ENCODE measurements around the gene CNTLN. TPM values are rescaled to one million over a fixed set of nuclear protein-coding genes. Genes with fewer than 3 reads are reported as not detected.

The CNTLN gene
- polyA plus RNA-seq, 2 of the 4 experiments (the other 2 are of a cell fraction) = 8.5 to 11.9 TPM

GRCh38 chr9:17536027-17536426, 401.2 kb downstream of the CNTLN start:
- WGBS (ENCODE audit: missing lambda C conversion rate) = 42% methylated on average over 7 of the region's 7 CpGs
- FAIRE-seq (no peak), ATAC-seq (no peak), DNase-seq (ENCODE audit: low read depth in 1 of 2, low spot score in 1 of 2) (no peak)
- ChIA-PET POLR2A (no interaction called here), CTCF (no interaction called here)
- no peak for TF ChIP-seq ESRRA (IDR thresholded peaks at IDR 0.05; ENCODE audit: borderline replicate concordance, low read length)
- no peak for TF ChIP-seq JUNB (IDR thresholded peaks at IDR 0.05)
- no peak for TF ChIP-seq EHMT2 (IDR thresholded peaks at IDR 0.05; ENCODE audit: low read depth)
- no peak for TF ChIP-seq POLR2A (IDR thresholded peaks at IDR 0.05; ENCODE audit: low read length)
- no peak for TF ChIP-seq RCOR1 (IDR thresholded peaks at IDR 0.05; ENCODE audit: low read depth, low read length)
- no peak for TF ChIP-seq NPAS2 (CRISPR knock-in tag; IDR thresholded peaks at IDR 0.05; ENCODE audit: borderline replicate concordance)
- TF ChIP-seq, protein P1, sequence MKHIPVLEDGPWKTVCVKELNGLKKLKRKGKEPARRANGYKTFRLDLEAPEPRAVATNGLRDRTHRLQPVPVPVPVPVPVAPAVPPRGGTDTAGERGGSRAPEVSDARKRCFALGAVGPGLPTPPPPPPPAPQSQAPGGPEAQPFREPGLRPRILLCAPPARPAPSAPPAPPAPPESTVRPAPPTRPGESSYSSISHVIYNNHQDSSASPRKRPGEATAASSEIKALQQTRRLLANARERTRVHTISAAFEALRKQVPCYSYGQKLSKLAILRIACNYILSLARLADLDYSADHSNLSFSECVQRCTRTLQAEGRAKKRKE (CRISPR knock-in tag; IDR thresholded peaks at IDR 0.05; ENCODE audit: low read depth) = no peak
- no peak for TF ChIP-seq MYC (IDR thresholded peaks at IDR 0.05; ENCODE audit: borderline replicate concordance, low read length)
- TF ChIP-seq ZNF302 (CRISPR knock-in tag; IDR thresholded peaks at IDR 0.05) = no peak
- TF ChIP-seq MAFK (IDR thresholded peaks at IDR 0.05; ENCODE audit: partially characterized antibody) = no peak
- TF ChIP-seq, protein P2, sequence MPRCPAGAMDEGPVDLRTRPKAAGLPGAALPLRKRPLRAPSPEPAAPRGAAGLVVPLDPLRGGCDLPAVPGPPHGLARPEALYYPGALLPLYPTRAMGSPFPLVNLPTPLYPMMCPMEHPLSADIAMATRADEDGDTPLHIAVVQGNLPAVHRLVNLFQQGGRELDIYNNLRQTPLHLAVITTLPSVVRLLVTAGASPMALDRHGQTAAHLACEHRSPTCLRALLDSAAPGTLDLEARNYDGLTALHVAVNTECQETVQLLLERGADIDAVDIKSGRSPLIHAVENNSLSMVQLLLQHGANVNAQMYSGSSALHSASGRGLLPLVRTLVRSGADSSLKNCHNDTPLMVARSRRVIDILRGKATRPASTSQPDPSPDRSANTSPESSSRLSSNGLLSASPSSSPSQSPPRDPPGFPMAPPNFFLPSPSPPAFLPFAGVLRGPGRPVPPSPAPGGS (IDR thresholded peaks at IDR 0.05) = no peak
- TF ChIP-seq USF2 (IDR thresholded peaks at IDR 0.05) = no peak
- TF ChIP-seq NFE2L2 (conservative IDR thresholded peaks at IDR 0.05; ENCODE audit: low read length) = no peak
- TF ChIP-seq, protein P3, sequence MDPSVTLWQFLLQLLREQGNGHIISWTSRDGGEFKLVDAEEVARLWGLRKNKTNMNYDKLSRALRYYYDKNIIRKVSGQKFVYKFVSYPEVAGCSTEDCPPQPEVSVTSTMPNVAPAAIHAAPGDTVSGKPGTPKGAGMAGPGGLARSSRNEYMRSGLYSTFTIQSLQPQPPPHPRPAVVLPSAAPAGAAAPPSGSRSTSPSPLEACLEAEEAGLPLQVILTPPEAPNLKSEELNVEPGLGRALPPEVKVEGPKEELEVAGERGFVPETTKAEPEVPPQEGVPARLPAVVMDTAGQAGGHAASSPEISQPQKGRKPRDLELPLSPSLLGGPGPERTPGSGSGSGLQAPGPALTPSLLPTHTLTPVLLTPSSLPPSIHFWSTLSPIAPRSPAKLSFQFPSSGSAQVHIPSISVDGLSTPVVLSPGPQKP (IDR thresholded peaks at IDR 0.05; ENCODE audit: low read depth, low read length) = no peak
- TF ChIP-seq POLR2AphosphoS2 (conservative IDR thresholded peaks at IDR 0.05; ENCODE audit: low read length) = no peak
- TF ChIP-seq REST (IDR thresholded peaks at IDR 0.05) = no peak
- TF ChIP-seq KDM5A (IDR thresholded peaks at IDR 0.05) = no peak
- no peak for TF ChIP-seq RARB (CRISPR knock-in tag; IDR thresholded peaks at IDR 0.05)
- TF ChIP-seq MAZ (IDR thresholded peaks at IDR 0.05; ENCODE audit: borderline replicate concordance, low read depth, low read length) = no peak
- Histone ChIP-seq H3K4me2 (no peak overlapping the region), H3K9me3 (no peaks in the 10 kb centered on the region), H3K4me3 (no peak overlapping the region), H3K4me1 (no peaks in the 10 kb centered on the region), H3K27ac (no peak overlapping the region)

DNA sequence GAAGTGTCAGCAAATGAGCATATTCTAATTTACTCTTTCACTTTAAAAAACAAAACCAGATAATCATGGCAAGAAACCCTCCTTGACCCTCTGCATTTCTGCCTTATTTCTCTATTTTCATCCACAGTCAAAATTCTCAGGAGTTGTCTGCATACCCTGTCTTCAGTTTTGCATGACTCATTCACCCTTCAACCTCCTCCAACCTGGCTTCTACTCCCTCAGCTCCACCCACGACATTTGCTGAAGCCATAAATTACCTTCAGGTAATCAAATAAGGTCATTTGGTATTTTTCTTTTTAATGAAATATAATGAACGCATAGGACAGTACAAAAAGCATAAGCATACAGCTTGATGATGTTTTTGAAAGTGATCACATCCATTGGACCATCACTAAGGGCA, 416.2 kb downstream of the CNTLN start:
- Histone ChIP-seq H3K27ac (no peak overlapping the region), H3K9me3 (no peaks in the 10 kb centered on the region), H3K4me3 (no peak overlapping the region), H3K4me2 (no peak overlapping the region), H3K4me1 (no peaks in the 10 kb centered on the region)
- DNase-seq (ENCODE audit: low read depth in 1 of 2, low spot score in 1 of 2) (no peak), FAIRE-seq (no peak), ATAC-seq (no peak)
- CTCF ChIA-PET = no interaction called here
- TF ChIP-seq CTCF (IDR thresholded peaks at IDR 0.05) = no peak
- TF ChIP-seq FOSB (CRISPR knock-in tag; IDR thresholded peaks at IDR 0.05) = no peak
- no peak for TF ChIP-seq RARB (CRISPR knock-in tag; IDR thresholded peaks at IDR 0.05)
- TF ChIP-seq FOSL2 (IDR thresholded peaks at IDR 0.05) = no peak
- TF ChIP-seq FOSL2 (CRISPR knock-in tag; IDR thresholded peaks at IDR 0.05) = no peak
- WGBS (ENCODE audit: missing lambda C conversion rate) = 20% methylated on average over 2 of the region's 2 CpGs
- POLR2A ChIA-PET = no interaction called here
